GM12872 (cell line): ENCODE data around the gene LDLRAD4.

Experiments used
- CTCF ChIP-seq: IDR thresholded peaks from 3 replicates; pipeline ENCODE4 v1.5.1; 2011; ENCODE audit warnings: low read depth, mild to moderate bottlenecking, low read length, moderate library complexity; ENCODE audit not compliant: insufficient read depth

Gene LDLRAD4

GRCh38 chr18:13221869-13222855 is 3.6 kb downstream of the LDLRAD4 start:
- TF ChIP-seq CTCF = no peak

- no peak for TF ChIP-seq CTCF
Measured at GRCh38 chr18:13222856-13223281, 4.3 kb downstream of the LDLRAD4 start.

GRCh38 chr18:13223311-13224143 is 5.0 kb downstream of the LDLRAD4 start:
- TF ChIP-seq CTCF = no peak

GRCh38 chr18:13225261-13225660 is 6.7 kb downstream of the LDLRAD4 start:
- no peak for TF ChIP-seq CTCF

GRCh38 chr18:13226533-13227144 is 8.1 kb downstream of the LDLRAD4 start:
- TF ChIP-seq CTCF = no peak

GRCh38 chr18:13227910-13228309 is 9.3 kb downstream of the LDLRAD4 start:
- no peak for TF ChIP-seq CTCF

- no peak for TF ChIP-seq CTCF
Measured at GRCh38 chr18:13229001-13229671, 10.6 kb downstream of the LDLRAD4 start.
